Measurements from ENCODE around the gene NDUFB7. TPM values are rescaled to one million over a fixed set of nuclear protein-coding genes. Genes with fewer than 3 reads are reported as not detected.
"Not testable (repeated sequence)": the region's sequence is repeated elsewhere in the genome, so short reads cannot be mapped to it uniquely, and the experiment has no call there.

NDUFB7 gene
- total RNA-seq, 1 donor from 2014 or later, result 363 TPM

DNA sequence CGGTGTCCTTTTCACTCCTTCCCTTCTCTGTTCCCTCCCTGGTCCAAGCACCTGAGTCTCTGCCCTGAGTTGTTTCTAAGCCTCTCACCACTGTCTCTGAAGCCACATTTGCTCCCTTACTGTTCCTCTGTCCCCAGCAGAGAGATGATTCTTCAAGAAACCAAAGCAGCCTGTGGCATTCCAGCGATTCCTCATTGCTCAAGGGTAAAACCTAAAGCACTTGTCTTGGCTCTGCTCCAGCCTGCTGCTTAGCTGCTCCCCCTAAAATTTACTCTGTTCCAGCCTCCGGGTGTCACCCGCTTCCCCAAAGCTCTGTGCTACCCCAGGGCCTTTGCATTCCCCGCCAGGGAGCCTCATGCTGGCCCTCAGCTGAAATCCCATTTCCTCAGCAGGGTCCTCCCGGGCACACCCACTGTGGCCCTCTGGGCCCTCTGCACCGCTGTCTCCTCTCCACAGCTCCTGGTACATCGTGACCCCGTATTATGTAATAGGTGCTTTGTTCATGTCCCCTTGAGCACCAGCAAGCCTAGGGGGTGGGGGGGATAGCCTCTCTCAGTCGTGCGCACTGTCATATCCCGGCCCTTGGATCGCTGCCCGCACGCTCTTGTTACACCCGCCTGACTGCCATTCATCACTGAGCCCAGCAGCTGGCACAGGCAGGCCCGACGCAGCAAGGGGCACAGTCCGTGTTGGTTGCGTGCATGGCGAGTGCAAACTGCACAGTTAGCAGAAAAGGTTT is 26.7 kb downstream of the NDUFB7 start:
- Histone ChIP-seq H3K4me3 (ENCODE audit: low read depth, low read length) (no peak overlapping the region), H3K27me3 (ENCODE audit: control insufficient read depth, insufficient read depth, low read length) (no peaks in the 10 kb centered on the region), H3K36me3 (ENCODE audit: control insufficient read depth, insufficient read depth, low read length) (no peaks in the 10 kb centered on the region)
- TF ChIP-seq, protein P1, sequence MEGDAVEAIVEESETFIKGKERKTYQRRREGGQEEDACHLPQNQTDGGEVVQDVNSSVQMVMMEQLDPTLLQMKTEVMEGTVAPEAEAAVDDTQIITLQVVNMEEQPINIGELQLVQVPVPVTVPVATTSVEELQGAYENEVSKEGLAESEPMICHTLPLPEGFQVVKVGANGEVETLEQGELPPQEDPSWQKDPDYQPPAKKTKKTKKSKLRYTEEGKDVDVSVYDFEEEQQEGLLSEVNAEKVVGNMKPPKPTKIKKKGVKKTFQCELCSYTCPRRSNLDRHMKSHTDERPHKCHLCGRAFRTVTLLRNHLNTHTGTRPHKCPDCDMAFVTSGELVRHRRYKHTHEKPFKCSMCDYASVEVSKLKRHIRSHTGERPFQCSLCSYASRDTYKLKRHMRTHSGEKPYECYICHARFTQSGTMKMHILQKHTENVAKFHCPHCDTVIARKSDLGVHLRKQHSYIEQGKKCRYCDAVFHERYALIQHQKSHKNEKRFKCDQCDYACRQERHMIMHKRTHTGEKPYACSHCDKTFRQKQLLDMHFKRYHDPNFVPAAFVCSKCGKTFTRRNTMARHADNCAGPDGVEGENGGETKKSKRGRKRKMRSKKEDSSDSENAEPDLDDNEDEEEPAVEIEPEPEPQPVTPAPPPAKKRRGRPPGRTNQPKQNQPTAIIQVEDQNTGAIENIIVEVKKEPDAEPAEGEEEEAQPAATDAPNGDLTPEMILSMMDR (IDR thresholded peaks at IDR 0.05; ENCODE audit: insufficient read depth, low read length, poor library complexity, severe bottlenecking), result no peak
- DNase-seq (ENCODE audit: low read depth), result no peak

DNA sequence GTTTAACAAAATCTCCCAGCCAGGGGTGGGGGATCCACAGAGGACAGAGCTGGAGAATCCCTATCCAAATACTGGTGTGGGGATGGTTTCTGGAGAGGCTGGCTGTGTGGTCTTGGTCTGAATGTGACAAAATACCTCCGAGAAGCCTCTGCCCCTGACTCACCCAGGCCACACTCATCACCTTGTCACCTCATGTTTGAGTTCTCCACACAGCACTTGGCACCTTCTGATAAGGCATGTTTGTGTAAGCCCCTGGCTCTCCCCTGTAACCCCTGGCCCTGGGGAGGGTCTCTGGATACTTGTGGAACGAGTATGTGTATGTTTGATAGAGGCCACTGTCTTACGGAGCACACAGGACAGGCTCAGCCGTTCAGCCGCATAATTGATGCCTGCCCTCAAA is 27.8 kb downstream of the NDUFB7 start:
- TF ChIP-seq, protein P1 (IDR thresholded peaks at IDR 0.05; ENCODE audit: insufficient read depth, low read length, poor library complexity, severe bottlenecking), result no peak
- Histone ChIP-seq H3K4me3 (ENCODE audit: low read depth, low read length) (no peak overlapping the region), H3K36me3 (ENCODE audit: control insufficient read depth, insufficient read depth, low read length) (no peaks in the 10 kb centered on the region), H3K27me3 (ENCODE audit: control insufficient read depth, insufficient read depth, low read length) (no peaks in the 10 kb centered on the region)
- no peak for DNase-seq (ENCODE audit: low read depth)

DNA sequence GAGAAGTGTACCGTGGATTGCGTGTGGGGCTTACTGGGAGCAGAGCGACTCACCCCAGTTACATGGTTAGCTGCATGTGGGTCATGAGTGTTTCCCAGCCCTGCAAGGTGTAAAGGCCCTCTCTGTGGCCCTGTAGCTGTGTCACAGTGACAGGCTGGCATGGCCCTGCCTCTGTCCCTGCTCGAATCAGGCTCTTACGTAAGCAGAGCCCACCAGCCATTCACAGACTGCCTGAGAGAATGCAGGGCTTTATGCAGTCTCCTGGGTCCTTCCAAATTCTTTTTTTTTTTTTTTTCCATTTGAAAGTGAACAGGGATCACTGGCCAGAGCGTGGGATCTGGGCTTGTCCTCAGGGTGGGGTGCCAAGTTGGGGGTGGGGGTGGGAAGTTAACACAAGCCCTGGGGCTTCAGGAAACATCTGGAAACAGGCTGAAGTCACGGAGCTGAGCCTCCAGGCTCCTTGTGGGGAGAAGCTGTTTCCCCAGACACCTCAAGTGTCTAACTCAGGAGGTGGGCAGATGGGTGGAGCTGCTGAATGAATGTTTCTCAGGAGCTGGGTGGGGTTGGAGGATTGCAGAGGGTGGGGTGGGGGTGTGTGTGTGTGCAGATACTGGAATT is 29.0 kb downstream of the NDUFB7 start:
- Histone ChIP-seq H3K36me3 (ENCODE audit: control insufficient read depth, insufficient read depth, low read length) (no peaks in the 10 kb centered on the region), H3K4me3 (ENCODE audit: low read depth, low read length) (no peak overlapping the region), H3K27me3 (ENCODE audit: control insufficient read depth, insufficient read depth, low read length) (no peaks in the 10 kb centered on the region)
- no peak for DNase-seq (ENCODE audit: low read depth)
- TF ChIP-seq, protein P1 (IDR thresholded peaks at IDR 0.05; ENCODE audit: insufficient read depth, low read length, poor library complexity, severe bottlenecking), result no peak

DNA sequence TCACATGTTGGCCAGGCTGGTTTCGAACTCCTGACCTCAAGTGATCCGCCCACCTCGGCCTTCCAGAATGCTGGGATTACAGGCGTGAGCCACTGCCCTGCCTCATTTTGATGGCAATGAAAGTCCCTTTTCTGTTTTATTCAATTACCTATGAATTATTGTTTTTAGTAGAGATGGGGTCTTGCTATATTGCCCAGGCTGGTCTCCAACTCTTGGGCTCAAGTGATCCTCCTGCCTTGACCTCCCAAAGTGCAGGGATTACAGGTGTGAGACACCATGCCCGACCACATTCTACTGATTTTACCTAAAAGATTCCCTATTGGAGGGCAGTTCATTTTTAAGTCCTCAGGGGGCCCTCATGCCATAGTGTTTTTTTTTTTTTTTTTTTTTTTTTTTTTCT is 29.9 kb downstream of the NDUFB7 start:
- not testable (repeated sequence) for H3K27me3 ChIP-seq (ENCODE audit: control insufficient read depth, insufficient read depth, low read length); H3K4me3 ChIP-seq (ENCODE audit: low read depth, low read length); DNase-seq (ENCODE audit: low read depth); H3K36me3 ChIP-seq (ENCODE audit: control insufficient read depth, insufficient read depth, low read length)

DNA sequence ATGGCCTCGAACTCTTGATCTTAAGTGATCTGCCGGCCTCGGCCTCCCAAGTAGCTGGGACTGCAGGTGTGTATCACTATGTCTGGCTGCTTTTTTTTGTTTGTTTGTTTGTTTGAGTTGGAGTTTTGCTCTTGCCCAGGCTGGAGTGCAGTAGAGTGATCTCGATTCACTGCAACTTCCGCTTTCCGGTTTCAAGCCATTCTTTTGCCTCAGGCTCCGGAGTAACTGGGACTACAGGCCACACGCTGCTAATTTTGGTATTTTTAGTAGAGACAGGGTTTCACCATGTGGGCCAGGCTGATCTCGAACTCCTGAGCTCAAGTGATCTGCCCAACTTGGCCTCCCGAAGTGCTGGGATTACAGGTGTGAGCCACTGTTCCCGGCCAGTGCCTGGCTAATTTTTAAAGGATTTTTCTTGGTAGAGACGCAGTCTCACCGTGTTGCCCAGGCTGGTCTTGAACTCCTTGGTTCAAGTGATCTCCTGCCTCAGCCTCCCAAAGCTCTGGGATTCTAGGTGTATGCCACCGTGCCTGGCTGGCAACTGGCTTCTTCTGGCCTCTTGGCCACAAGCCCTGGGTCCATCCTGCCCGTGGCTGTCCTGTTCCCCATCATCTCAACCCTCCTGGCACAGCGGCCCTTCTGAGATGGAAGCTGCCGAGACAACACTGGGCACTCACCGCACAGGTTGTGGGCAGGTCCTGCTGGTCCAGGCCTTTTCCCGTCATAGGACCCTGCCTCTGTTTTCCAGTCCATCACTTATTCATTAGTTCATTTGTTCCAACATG is 30.9 kb downstream of the NDUFB7 start:
- TF ChIP-seq, protein P1 (IDR thresholded peaks at IDR 0.05; ENCODE audit: insufficient read depth, low read length, poor library complexity, severe bottlenecking), result no peak
- no peak overlapping the region for H3K4me3 ChIP-seq (ENCODE audit: low read depth, low read length)
- H3K27me3 ChIP-seq (ENCODE audit: control insufficient read depth, insufficient read depth, low read length), result no peaks in the 10 kb centered on the region
- no peak for DNase-seq (ENCODE audit: low read depth)
- no peaks in the 10 kb centered on the region for H3K36me3 ChIP-seq (ENCODE audit: control insufficient read depth, insufficient read depth, low read length)

DNA sequence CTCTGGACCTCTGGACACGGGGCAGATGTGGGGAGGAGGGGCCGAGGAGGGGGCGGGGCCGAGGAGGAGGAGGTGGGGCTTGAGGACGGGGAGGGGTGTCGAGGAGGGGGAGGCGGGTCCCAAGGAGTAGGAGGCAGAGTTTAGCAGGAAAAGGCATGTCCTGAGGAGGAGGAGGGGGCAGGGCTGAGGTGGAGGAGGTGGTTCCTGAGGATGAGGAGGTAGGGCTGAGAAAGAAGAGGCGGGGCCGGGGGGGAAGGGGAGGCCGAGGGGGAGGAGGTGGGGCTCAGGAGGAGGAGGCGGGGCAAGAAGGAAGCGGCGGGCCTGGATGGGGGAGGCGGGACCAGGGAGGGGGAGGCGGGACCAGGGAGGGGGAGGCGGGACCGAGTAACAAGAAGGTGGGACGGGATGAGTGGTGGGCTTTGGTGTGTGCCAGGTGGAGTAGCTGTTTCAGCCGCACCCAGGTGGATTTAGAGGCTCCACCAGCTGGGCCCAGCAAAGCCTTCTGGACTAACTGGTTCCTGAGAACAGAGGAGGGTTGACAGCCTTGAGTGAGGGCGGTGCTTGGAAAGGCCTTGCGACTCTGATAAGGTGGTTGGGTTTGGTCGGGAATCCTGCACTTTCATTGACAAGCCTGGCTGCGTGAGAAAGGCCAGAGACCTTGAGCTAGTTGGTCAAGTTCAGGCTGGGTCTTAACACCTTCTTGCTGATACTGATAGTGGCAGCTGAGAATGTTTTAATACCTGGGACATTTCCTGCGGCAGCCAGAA is 34.8 kb downstream of the NDUFB7 start:
- no peak for DNase-seq (ENCODE audit: low read depth)
- no peak overlapping the region for H3K4me3 ChIP-seq (ENCODE audit: low read depth, low read length)

More for the DNA sequence above, 34.8 kb downstream of the NDUFB7 start:
- TF ChIP-seq, protein P1 (IDR thresholded peaks at IDR 0.05; ENCODE audit: insufficient read depth, low read length, poor library complexity, severe bottlenecking), result no peak
- no peaks in the 10 kb centered on the region for H3K36me3 ChIP-seq (ENCODE audit: control insufficient read depth, insufficient read depth, low read length)
- H3K27me3 ChIP-seq (ENCODE audit: control insufficient read depth, insufficient read depth, low read length), result no peaks in the 10 kb centered on the region
